ENCODE measurements around the gene PMS2.
"Not testable (repeated sequence)": the region's sequence is repeated elsewhere in the genome, so short reads cannot be mapped to it uniquely, and the experiment has no call there.

DNA sequence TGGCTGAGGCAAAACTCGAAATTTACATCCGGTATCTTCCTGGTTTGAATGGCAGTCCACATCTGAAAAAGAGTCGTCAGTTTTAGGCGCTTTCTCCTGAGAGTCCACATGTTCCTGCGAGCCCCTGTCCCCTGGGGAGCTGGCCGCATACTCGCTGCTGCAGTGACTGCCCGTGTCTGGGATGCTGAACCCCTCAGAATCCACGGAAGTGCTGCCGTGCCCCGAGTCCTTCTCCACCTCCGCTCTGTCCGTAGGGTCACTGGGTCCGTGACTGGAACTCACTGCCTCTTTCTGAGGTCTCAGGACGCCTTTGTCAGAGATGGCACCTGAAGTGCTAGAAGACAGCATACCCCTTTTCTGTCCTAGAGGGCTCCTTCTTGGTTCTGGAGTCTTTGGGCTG is 21.8 kb downstream of the PMS2 start:
- TF ChIP-seq, protein P1, sequence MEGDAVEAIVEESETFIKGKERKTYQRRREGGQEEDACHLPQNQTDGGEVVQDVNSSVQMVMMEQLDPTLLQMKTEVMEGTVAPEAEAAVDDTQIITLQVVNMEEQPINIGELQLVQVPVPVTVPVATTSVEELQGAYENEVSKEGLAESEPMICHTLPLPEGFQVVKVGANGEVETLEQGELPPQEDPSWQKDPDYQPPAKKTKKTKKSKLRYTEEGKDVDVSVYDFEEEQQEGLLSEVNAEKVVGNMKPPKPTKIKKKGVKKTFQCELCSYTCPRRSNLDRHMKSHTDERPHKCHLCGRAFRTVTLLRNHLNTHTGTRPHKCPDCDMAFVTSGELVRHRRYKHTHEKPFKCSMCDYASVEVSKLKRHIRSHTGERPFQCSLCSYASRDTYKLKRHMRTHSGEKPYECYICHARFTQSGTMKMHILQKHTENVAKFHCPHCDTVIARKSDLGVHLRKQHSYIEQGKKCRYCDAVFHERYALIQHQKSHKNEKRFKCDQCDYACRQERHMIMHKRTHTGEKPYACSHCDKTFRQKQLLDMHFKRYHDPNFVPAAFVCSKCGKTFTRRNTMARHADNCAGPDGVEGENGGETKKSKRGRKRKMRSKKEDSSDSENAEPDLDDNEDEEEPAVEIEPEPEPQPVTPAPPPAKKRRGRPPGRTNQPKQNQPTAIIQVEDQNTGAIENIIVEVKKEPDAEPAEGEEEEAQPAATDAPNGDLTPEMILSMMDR (conservative IDR thresholded peaks at IDR 0.05 in 1 of 2, IDR thresholded peaks at IDR 0.05 in 1 of 2; ENCODE audit: extremely low read depth in 1 of 2, insufficient read depth in 1 of 2, low read depth in 1 of 2, low read length in 2 of 2) = not testable (repeated sequence)
- TF ChIP-seq EZH2 (IDR thresholded peaks at IDR 0.05; ENCODE audit: borderline replicate concordance, low read length) = not testable (repeated sequence)
